Smooth muscle cell of the umbilical artery (primary cell): Measurements from ENCODE around the gene MON2. TPM values are rescaled to one million over a fixed set of nuclear protein-coding genes. Genes with fewer than 3 reads are reported as not detected.

Experiments used
- total RNA-seq: library from RNA; depleted of rRNA; stranded (reverse); fragments of >200 nt; gene quantifications from 2 replicates; pipeline ENCODE4 v1.2.3, GENCODE V29; 2014

The MON2 gene
- total RNA-seq: 63.8 and 75.6 TPM in 2 replicates

DNA sequence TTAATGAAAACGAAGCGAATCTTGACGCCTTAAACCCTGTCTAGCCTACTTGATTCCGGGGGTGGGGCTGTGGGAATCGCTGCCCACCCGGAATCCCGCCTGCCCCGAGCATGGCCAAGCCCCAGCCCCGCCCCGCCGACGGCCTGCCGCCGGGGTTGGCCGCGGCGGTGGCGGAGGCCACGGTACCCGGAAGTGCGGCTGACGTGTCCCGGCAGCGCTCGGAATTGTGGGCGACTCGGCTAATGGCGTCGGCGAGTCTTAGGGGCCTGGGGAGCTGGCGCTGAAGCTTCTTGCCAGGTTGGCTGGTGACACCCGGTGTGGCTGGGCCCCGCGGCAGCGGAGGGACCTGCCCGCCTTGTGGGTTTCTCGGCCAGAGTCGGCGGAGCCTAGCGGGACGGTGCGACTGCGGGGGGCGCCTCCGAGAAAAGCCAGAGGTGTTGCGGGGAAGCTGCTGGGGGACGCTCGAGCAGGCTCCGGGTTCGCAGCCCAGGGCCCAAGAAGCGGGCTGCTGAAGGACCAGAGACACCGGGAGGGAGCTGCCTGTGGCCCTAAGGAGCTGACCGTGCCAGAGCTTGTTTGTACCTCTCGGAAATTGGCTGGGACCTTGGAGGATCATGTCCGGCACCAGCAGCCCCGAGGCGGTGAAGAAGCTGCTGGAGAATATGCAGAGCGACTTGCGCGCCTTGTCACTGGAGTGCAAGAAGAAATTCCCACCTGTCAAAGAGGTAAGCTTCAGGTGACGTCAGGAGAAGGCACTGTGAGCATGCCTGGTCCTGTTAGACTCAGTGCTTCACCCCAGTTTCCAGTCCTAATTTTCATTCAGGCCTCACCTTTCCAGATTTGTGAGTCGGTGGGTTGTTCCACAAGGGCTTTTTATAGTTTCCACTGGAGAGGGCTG, at the start of gene MON2:
Gene MON2, plus strand, starts transcription at position 233 of the 898 bp plus-strand sequence. Its CDS starts 382 bp downstream, at position 615.

Other genes starting within 250 kb of the MON2 start
- 46.9 and 70.8 TPM in 2 replicates for gene USP15, start 206.4 kb upstream of the MON2 start, total RNA-seq